HepG2 (cell line): ENCODE measurements around the gene SLC4A5. TPM values are rescaled to one million over a fixed set of nuclear protein-coding genes. Genes with fewer than 3 reads are reported as not detected.

Experiments used
- CHCHD3 ChIP-seq: sonication (generic); formaldehyde crosslinking; IDR thresholded peaks from 2 replicates; pipeline ENCODE4 v1.8.0; 2022; ENCODE audit warnings: mild to moderate bottlenecking, missing genetic modification reagents, moderate library complexity
- GABPA ChIP-seq, 2 experiments: IDR thresholded peaks; 2 replicates each; pipeline ENCODE4 v1.6.1; 2011 to 2016; ENCODE audit warnings: low read depth in 2 of 2, low read length in 1 of 2, missing biosample characterization in 1 of 2, missing genetic modification characterization in 1 of 2
- IRF2 ChIP-seq: IDR thresholded peaks from 2 replicates; pipeline ENCODE4 v1.6.1; 2018; ENCODE audit warnings: missing genetic modification reagents, missing compliant biosample characterization
- MAFF ChIP-seq: IDR thresholded peaks from 2 replicates; pipeline ENCODE4 v1.6.1; 2011; ENCODE audit warnings: low read depth, low read length, improper control_type of control experiment
- RARG ChIP-seq: sonication (generic); formaldehyde crosslinking; IDR thresholded peaks from 2 replicates; pipeline ENCODE4 v1.4.0; 2020; ENCODE audit warnings: low read depth, mild to moderate bottlenecking, missing genetic modification reagents
- RBM39 ChIP-seq: fragments of 200-400 bp; formaldehyde crosslinking; IDR thresholded peaks from one replicate; pipeline ENCODE4 v1.6.1; 2018; ENCODE audit warnings: antibody characterized with exemption, mild to moderate bottlenecking, low read depth, low read length; ENCODE audit not compliant: poor library complexity, severe bottlenecking
- ZNF256 ChIP-seq: sonication (generic); formaldehyde crosslinking; conservative IDR thresholded peaks from 2 replicates; pipeline ENCODE4 v1.4.0; 2020; ENCODE audit warnings: missing genetic modification reagents
- ZNF34 ChIP-seq: sonication (generic); formaldehyde crosslinking; IDR thresholded peaks from 2 replicates; pipeline ENCODE4 v1.4.0; 2020; ENCODE audit warnings: mild to moderate bottlenecking, missing genetic modification reagents, borderline replicate concordance
- ZNF530 ChIP-seq: sonication (generic); formaldehyde crosslinking; IDR thresholded peaks from 2 replicates; pipeline ENCODE4 v1.5.0; 2020; ENCODE audit warnings: low read depth, mild to moderate bottlenecking, missing genetic modification reagents
- polyA plus RNA-seq, 8 experiments: library from polyadenylated mRNA; depleted of rRNA in 3 of 8; stranded (reverse) in 7 of 8; unstranded in 1 of 8; fragments of >200 nt; fragmentation: Illumina TruSeq in 4 of 8; extraction: Trizol in 4 of 8; gene quantifications; 2 replicates each; pipeline versions ENCODE4 v1.2.1 to v1.2.3, GENCODE V29; 2011 to 2016; ENCODE audit warnings: low read depth in 4 of 8, missing spikeins in 1 of 8, mixed read lengths in 1 of 8; ENCODE audit not compliant: insufficient read depth in 1 of 8
- total RNA-seq, 5 experiments: library from RNA; depleted of rRNA; stranded (reverse); fragments of >200 nt; fragmentation: Illumina TruSeq; extraction: Trizol; gene quantifications; 2 replicates each; pipeline ENCODE4 v1.2.3, GENCODE V29; 2016; ENCODE audit warnings: low read depth in 1 of 5
- TF ChIP-seq, protein P1 (sequence below): sonication (generic); formaldehyde crosslinking; IDR thresholded peaks from 2 replicates; pipeline ENCODE4 v1.5.0; 2020; ENCODE audit warnings: mild to moderate bottlenecking, missing genetic modification reagents
- TF ChIP-seq, protein P2 (sequence below): sonication (generic); formaldehyde crosslinking; IDR thresholded peaks from 2 replicates; pipeline ENCODE4 v1.5.1; 2020; ENCODE audit warnings: missing genetic modification reagents, mild to moderate bottlenecking, borderline replicate concordance
- TF ChIP-seq, protein P3 (sequence below): sonication (generic); formaldehyde crosslinking; IDR thresholded peaks from 2 replicates; pipeline ENCODE4 v1.5.0; 2020; ENCODE audit warnings: mild to moderate bottlenecking, missing genetic modification reagents, borderline replicate concordance

SLC4A5 gene
- total and polyA plus RNA-seq, 2 of the 13 experiments (the other 11 are each of a cell fraction or from before 2014, with no cell fraction given) = 0.50 TPM; not detected in 1

GRCh38 chr2:74391580-74392448, 48.6 kb upstream of the SLC4A5 start (continued):
- TF ChIP-seq, protein P1, sequence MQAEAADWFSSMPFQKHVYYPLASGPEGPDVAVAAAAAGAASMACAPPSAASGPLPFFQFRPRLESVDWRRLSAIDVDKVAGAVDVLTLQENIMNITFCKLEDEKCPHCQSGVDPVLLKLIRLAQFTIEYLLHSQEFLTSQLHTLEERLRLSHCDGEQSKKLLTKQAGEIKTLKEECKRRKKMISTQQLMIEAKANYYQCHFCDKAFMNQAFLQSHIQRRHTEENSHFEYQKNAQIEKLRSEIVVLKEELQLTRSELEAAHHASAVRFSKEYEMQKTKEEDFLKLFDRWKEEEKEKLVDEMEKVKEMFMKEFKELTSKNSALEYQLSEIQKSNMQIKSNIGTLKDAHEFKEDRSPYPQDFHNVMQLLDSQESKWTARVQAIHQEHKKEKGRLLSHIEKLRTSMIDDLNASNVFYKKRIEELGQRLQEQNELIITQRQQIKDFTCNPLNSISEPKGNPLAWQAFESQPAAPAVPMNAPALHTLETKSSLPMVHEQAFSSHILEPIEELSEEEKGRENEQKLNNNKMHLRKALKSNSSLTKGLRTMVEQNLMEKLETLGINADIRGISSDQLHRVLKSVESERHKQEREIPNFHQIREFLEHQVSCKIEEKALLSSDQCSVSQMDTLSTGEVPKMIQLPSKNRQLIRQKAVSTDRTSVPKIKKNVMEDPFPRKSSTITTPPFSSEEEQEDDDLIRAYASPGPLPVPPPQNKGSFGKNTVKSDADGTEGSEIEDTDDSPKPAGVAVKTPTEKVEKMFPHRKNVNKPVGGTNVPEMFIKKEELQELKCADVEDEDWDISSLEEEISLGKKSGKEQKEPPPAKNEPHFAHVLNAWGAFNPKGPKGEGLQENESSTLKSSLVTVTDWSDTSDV (CRISPR knock-in tag) = no peak
- TF ChIP-seq ZNF530 = no peak
- peak; percentile 68 for TF ChIP-seq IRF2 (CRISPR knock-in tag)
- no peak for TF ChIP-seq RARG (CRISPR knock-in tag)
- TF ChIP-seq CHCHD3 (CRISPR knock-in tag) = 0 out of 2 replicates have a peak, but pooled peaks have one; percentile 83
- TF ChIP-seq, protein P2, sequence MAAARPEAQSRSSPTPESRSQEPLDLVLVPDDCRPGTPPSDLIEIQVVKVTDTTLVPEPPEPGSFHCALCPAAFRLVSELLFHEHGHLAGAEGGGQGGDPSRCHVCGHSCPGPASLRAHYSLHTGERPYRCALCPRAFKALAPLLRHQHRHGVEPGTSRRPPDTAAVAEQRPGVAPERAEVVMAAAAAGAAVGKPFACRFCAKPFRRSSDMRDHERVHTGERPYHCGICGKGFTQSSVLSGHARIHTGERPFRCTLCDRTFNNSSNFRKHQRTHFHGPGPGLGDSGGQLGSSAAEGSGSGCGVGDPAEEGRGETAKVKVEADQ (CRISPR knock-in tag) = 0 out of 2 replicates have a peak, but pooled peaks have one; percentile 62
- TF ChIP-seq MAFF = no peak
- TF ChIP-seq RBM39 = peak; percentile 65
- no peak for TF ChIP-seq ZNF256 (CRISPR knock-in tag)
- TF ChIP-seq GABPA (IDR thresholded peaks at IDR 0.05; ENCODE audit: low read depth, low read length) = no peak
- TF ChIP-seq GABPA (CRISPR knock-in tag; IDR thresholded peaks at IDR 0.05; ENCODE audit: low read depth) = peak; percentile 64
- TF ChIP-seq ZNF34 (CRISPR knock-in tag) = no peak
- TF ChIP-seq, protein P3, sequence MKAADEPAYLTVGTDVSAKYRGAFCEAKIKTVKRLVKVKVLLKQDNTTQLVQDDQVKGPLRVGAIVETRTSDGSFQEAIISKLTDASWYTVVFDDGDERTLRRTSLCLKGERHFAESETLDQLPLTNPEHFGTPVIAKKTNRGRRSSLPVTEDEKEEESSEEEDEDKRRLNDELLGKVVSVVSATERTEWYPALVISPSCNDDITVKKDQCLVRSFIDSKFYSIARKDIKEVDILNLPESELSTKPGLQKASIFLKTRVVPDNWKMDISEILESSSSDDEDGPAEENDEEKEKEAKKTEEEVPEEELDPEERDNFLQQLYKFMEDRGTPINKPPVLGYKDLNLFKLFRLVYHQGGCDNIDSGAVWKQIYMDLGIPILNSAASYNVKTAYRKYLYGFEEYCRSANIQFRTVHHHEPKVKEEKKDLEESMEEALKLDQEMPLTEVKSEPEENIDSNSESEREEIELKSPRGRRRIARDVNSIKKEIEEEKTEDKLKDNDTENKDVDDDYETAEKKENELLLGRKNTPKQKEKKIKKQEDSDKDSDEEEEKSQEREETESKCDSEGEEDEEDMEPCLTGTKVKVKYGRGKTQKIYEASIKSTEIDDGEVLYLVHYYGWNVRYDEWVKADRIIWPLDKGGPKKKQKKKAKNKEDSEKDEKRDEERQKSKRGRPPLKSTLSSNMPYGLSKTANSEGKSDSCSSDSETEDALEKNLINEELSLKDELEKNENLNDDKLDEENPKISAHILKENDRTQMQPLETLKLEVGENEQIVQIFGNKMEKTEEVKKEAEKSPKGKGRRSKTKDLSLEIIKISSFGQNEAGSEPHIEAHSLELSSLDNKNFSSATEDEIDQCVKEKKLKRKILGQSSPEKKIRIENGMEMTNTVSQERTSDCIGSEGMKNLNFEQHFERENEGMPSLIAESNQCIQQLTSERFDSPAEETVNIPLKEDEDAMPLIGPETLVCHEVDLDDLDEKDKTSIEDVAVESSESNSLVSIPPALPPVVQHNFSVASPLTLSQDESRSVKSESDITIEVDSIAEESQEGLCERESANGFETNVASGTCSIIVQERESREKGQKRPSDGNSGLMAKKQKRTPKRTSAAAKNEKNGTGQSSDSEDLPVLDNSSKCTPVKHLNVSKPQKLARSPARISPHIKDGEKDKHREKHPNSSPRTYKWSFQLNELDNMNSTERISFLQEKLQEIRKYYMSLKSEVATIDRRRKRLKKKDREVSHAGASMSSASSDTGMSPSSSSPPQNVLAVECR (CRISPR knock-in tag) = peak; percentile 76
